ENCODE measurements around the gene SATB1.

SATB1 gene

DNA sequence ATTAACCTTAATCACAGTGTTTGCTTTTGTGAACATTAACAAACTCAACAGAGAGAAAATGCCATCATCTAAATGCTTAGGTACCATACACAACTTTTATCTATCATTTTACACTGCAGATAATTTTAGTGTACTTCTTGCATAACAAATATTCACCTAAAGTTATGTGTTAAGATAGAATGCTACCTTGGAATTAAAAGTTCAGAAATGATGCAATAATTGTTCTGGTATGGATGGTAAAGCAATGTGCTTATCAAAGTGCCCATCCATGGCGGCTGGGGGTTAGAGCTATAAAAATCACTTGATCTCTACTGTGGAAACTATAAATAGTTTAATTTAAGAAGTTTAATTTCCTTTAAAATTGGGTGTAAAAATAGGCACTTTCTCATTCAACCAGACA is 28.7 kb downstream of the SATB1 start:
- no peak for DNase-seq

DNA sequence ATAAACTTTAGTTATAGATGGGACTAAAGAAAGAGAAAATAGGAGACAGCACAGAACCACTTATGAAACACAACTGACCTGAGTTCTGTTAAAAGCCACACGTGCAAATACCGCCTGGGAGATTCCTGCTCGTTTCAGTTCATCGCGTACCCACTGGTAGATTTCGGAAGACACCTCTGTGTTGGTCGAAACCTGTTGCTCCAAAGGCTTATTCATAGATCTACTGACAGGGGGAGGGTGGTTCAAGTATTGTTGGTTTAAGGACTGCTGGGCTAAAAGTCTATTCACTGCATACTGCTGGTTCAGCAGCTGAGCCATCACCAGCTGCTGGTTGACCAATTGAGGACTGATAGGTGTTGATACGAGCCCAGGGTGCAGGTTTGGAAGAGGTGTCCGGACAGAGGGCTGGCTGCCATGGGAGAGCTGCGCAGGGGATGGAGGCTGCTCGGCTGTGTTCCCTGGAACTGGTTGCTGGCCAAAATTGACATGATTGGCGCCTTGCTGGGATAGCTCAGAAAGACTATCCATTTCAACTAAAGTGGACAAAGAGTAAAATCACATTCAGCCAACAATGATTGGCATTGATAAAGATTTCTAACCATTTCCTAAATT is 30.6 kb downstream of the SATB1 start:
- no peak for DNase-seq

DNA sequence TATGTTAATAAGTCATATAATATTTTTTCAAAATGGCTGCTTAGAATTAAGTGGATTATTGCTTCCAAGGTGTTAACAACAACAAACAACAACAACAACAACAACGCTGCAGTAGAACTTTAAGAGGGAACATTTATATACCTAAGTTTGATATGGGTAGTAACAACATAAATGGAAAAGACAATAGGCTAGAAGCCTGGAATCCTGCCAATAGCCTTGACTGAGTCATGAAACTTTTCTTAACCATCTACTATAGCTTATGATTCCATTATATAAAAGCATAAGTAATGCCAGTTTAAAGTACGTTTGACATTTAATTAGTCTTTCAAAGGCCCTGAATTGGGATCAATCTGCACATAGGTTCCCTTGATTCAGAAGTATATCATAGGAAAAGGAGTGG is 31.2 kb downstream of the SATB1 start:
- DNase-seq = no peak

DNA sequence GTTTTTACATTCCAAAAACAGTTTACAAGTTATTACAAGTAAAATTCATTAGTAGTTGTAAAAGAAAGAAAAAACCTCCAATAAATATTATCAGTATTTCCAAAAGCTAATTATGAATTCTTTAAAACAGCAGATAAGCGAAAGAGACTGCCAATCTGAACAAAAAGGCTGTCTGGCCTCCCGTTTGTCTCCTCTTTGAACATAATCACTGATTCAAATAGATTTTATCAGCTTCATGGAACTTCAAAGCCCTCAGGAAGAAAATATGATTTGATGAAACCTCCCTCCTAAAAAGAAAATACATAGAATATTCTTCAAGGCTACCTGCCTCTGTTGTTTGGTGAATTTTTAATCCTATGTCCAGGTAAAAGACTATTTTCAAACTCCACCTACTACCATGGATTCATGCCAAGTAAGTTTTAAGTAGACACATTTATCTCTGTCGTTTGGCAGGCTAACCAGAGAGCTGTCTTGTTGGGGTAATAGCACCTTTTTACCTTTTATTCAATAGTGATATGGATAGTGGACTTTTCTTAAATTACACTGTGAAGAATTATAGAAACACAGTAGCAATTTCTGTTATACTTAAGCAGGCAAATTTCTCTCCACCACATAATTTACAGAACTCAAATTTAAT is 35.0 kb downstream of the SATB1 start:
- no peak for DNase-seq

DNA sequence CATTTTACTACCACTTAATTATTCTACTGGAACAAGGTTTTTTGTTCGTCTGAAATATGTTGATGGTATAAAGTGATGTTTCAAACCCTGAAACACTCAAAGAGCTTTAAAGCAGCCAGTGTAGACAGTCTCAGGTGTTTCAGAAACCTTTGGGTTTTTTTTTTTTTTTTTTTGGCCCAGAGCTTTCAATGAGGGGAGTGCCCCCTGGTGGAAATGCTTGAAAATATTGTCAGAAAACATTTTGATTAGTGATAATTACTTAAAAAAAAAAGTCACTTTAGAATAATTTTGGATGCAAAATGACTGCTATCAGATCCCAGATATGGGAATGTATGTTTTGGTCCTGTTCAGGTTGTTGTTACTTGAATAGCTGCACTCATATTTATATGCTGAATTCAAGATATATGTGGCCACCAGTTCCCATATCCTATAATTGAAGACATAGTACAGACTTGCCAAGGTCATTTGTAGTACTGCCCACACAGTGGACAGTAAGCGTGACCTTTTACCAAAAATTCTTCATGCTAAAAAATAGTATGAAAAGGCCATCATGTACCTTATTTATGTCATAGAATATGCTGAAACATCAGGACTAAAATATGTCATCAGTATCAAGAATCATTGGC is 35.9 kb downstream of the SATB1 start:
- no peak for DNase-seq

DNA sequence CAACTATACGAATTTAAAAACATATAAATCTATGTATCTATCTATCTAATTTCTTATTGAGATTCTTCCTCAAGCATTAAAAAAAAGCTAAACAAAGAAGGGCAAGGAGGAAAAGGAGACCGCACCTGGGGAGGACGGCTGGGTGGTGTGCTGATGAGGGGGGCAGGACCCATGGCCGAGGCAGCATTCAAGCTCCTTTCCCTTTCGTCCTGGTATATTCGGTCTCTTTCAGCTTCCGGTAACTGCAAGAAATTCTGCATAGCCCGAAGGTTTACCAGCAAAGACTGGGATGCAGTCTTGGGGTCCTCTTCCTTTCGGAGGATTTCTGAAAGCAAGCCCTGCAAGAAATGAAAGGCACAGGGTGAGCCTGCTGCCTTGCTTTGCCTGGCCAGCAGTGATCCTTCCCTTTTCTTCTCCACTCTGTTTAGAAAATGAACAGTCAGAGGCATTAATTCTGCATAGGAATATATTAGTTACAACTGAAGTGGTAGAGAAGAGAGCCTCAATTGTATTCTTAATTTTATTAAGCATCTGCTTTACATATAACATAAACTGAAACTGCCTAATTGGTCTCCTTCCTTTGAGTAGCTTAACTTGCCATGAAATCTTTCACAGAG is 38.8 kb downstream of the SATB1 start:
- no peak for DNase-seq

DNA sequence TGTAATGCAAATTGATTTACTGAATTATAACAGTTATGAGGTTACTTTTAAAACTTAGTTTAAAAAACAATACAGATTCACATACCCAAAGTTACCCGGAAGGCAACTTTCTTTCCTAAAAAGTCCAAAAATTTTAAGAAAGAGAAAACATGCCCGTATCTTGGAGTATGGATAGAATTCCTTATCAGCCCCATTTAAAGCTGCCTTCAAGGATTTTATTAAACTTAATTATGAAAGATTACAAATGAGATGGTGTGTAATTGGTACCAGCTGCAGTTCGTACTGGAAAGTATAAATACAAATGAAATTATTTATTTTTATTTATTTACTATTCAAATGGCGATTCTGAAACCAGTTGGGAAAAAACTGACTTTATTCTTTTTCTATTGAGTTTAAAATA is 39.4 kb downstream of the SATB1 start:
- DNase-seq = no peak

DNA sequence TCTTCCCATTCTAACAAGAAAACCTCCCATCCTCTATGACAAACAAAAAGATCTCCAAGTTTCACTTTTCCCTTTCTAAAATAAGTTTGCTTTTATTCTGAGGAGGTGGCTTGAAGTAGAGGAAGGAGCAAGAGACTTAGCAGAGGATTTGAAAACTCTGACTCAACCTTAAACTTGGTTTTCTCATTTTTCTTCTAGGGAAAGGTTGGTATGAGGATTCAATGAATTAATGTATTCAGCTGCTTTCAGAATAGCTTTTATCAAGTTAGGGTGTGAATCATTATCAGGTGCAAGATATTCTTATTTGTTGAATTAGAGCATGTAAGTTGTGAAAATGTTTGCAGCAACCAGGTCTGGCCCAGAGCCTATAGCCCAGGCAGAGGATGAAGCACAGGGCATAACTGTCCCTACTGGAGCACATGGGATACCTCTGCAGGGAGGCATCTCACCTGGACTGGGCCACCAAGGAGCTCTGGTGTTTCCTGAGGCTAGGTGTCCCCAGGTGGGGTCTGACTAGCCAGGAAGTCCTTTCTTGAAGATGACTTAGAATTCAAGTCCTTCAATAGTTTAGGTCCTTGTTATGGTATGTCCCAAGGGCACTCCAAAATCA is 42.3 kb downstream of the SATB1 start:
- DNase-seq = no peak

DNA sequence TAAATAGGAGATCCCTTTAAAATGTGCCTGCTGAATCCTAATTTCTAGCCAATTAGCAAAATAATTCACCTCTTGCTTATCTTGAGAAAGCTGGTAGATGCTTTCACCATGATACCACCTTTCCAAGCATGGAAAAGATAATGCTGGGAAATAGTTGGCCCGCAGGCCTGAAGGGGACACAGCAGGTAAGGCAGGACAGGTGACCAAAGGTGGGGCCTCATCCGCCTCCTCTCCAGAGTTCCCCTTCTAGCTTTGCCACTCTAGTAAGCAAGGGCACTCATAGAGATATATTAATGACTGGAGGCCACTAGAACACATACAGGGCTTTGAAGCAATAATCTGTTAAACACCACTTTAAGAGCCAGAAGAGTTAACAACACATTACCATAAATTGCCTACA is 45.5 kb downstream of the SATB1 start:
- no peak for DNase-seq

DNA sequence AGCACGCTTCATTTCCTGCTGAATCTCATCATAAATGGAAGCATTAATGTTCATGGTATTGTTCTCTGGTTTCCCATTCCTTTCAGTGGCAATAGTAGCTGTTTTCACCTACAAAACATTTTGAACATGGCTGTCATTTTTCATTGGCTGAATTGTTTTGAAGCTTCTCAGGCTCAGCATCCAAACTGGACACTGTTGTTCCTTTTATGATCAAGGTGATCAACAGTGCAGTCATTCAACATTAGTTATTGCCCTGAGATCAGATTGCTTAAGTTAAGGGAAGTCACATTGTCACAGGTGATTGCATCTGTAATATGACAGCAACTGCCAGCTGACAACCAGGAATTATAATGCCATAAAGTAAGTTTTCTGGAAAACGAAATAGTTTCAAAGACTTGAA is 46.9 kb downstream of the SATB1 start:
- no peak for DNase-seq

DNA sequence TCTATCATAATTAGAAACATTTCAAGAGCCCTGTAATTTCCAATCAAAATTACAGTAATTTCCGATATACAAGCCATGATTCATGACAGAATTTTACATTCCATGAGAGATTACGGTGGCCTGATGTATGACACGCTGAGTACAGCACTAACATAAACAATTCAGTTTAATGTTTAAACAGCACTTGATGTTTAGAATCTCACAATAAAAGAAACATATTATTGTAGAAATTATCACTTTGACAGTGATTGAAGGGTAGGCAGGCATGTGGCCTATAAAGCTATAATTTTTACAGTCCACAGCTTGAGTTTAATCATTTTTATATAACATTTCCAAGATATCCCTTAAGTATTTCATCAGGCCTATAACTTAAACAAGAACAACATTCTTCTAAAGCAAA is 48.5 kb downstream of the SATB1 start:
- no peak for DNase-seq

DNA sequence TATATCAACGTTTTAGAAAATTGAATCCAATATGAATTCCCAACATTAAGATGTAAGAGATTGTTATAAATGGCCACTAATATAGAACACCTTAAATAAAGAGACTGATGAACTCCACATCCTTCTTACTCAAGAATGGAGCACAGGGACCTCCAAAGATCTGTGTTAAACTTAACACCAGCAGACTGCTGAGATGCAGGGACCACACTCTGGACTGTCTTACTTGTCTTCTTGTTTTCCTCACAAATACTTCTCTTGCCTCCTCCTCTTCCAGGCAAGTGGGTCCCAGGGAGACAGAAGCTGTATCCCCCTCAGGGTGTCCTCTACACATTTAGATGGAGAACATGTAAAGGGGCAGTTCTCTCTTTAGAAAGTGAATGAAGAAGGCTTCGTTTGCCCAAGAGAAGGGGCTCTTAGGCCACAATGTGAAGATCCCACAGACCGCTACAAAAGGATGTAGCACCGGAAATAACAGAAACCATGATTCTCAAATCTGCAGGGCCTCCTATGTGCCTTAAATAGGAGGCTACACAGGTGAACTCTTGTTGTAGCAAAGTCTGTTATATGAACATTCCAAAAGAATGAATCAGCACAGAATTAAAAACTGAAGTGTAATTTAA is 52.2 kb downstream of the SATB1 start:
- no peak for DNase-seq

DNA sequence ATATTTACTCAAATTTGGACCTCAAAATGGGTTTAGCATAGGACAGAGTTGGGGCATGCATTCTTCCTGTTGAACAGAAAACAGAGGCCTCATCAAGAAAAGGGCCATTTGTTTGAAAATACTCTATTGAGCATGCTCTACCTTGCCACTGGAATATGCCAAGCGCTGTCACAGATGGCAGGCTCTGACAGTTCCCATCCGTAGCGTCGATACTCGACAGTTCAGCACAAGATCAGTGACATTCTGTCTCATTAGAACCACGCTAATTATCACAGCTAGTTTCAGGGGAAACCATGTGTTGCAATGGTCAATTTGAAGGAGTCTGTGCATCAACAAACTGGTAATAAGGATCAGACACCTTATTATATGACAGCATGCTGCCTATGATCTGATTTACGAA is 54.5 kb downstream of the SATB1 start:
- no peak for DNase-seq

DNA sequence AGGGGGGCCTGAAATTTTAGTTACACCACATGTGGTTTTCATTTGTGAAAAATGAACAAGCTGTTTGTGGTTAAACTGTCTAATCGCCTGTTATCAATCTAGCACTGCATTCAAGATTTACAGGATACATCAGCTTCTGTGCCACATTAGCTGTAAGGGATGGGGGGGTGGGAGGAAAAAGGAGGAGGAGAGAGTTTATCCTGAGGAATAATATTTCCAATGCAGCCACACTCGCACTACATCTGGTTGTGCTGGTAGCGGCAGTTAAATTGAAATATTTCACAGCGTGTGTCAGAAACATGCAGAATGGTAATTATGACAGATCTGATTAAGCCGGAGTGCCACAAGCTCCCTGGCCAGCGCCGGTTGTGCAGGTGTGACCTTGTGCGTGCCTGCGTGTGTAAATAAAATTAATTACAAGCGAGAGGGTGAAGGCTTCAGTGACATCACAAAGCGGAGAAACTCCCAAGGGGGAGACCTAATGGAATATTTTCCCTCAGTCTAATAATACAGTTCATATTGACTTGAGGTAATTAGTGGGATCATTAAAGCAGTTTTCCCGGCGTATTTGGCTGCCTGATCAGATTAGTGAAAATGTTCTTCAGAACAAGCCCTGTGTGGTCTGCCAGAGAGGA is 55.5 kb downstream of the SATB1 start:
- no peak for DNase-seq

DNA sequence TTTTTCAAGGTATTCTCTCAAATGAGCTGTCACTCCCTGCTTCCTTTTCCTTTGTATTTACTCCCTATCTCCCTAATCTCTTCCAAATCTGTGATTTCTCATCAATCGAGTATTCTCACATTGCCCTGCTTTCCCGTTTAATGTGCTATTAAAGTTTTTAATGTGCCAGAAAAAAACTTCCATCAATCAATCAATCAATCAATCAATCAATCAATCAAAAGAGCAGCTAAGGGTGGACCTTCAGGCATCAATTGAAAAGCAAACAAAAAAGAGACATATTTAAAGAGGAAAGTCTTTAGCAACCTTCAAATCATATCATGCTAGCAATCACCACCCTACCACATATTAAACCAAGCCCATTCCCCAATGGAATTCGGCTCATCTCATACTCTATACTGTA is 58.9 kb downstream of the SATB1 start:
- no peak for DNase-seq

DNA sequence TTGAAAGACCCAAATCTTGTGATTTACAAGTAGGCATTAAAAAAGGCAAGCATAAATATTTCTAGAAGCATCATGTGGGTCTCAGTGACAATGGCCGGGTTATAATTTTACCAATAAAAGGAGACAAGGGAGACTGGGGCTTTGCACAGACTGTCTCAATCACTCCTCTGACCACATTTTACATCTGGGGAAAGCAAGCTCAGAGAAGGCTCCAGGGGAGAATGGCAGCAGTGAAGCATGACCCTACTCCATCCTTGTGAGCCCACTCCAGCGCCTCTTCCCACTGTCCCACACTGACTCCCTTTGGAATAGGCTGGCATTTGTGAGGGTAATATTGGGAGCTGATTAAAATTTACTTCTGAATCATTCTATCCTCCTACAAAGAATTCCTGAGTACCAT is 61.8 kb downstream of the SATB1 start:
- DNase-seq = no peak

DNA sequence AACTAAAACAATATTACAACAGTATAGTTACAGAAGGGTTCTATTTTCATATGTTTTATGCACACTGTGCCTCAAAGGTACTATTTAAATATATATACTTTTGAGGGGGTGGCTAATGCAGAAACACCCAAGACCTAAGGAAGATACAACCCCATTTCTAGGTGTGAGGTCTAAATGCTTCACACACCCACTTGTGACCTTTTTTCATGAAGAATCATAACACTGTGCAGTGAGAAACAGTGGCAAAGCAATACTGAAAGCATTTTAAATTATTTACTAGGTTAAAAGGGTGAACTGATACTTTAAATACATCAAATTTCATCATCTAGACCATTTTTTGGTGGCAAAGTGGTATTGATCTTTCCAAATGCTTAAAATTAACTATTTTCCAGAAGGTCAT is 67.4 kb downstream of the SATB1 start:
- DNase-seq = no peak

DNA sequence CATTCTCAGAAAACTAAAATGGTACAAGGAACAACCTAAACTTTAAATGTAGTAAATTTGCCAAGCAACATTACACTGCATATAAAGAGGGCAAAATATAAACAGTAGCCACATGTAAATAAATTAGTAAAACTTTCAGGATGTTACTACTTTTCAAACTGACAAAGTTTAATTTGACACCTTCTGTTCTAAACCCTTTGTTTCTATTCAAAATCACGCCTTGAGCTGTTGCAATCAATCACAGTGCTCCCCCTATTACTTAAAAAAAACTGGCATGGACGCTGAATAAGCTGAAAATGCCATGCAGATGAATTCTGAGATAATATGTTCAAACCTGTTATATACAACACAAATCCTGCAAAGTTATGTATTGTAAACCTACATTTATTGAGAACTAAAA is 69.3 kb downstream of the SATB1 start:
- DNase-seq = no peak

DNA sequence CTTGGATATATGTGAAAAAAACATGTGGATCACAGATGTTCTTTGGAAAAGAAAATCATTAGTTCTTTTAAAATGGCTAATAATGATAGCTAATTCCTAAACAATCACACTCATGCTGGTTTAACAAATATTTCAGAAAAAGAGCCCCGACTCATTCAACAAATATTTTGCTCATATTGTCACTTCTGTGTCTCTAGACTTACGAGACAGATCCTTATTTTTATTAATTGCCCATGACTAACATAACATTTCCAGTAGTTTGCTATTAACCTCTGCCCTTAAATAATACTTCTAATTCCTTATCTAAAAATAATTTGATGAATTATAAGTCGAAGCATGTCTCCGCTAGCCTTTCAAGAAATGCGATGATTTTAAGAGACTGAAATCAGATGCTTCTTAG is 70.4 kb downstream of the SATB1 start:
- no peak for DNase-seq

DNA sequence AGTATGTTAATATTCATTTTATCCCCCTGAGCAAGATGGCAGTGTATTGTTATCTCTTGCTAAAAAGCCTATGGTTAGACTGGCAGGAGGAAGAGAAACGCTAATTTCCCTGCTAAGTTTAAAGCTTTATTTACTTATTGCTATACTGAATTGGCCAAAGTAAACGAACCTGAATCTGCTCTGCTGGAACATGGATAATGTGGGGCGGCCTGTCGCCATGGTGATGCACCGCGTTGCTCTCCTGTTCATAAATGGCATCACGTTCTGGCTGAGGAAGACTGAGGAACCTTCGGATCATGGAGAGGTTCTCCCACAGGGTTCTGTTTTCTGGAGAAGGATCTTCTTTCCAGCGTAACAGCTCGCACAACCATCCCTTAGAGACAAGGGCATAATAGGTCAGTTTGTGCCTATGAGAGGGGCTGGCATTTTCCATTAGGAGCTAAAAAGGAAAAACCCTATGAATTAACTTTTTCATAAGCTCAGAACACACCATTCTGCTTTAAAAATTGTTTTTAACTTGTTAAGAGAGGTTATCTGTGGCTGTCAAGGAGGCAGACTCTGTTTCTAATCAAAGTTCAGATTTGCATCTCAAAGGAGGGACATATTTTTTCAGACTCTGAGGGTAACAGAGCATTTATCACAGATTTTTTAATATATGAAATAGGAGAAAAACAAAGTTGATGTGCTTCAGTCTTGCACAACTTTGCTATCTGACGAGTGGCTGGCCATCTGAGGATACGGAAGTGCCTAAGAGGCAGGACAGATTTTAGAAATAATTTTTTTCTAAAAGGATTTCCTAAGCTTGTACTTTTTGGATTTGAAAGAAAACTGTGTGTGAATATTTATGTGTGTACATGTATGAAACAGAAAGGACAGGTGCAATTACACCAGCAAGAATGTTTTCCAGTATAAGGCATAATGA is 73.1 kb downstream of the SATB1 start:
- no peak for DNase-seq

DNA sequence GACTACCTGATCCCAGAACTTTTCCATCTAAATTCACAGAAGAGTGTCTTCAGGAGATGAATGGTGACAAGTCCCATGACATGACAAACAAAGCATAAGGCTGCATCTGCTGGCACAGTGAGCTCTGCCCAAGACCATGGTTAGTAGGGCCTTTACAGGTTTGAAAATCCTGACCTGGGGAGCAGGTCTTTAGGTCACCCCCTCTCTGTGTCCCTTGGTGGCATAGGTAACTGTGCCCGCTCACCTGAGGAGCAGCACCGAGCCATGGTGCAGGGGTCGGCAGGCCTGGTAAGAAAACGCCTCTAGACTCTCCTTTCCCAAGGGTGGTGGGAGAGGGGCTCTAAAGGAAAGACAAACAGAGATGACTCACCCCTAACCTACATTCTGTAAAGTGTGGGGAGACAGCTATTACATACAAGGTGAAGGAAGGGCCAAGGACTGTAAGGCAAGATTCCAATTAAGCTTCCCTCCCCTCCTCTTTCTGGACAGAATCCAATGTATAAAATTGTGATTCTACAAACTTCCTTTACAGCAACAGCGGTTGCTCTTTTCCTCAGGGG is 74.0 kb downstream of the SATB1 start:
- DNase-seq = no peak

Measured in activated effector memory CD4-positive, alpha-beta T cell treated with Interleukin-2 at 50 U/mL for 16 hours (primary cell).